Smooth muscle cell of the brain vasculature (primary cell): Measurements from ENCODE around the gene MED12L.
"Not testable (repeated sequence)": the region's sequence is repeated elsewhere in the genome, so short reads cannot be mapped to it uniquely, and the experiment has no call there.

ENCODE experiments used
- DNase-seq: peaks from one replicate; pipeline ENCODE4 v3.0.0-alpha.2; 2012; ENCODE audit warnings: low read depth, low spot score

The MED12L gene

GRCh38 chr3:151209654-151210053 is 124.2 kb downstream of the MED12L start:
- DNase-seq, result no peak

GRCh38 chr3:151210676-151211381 is 125.4 kb downstream of the MED12L start:
- DNase-seq, result no peak

- DNase-seq, result no peak
Observed at GRCh38 chr3:151213151-151213550, 127.7 kb downstream of the MED12L start.

- DNase-seq, result no peak
Observed at GRCh38 chr3:151213881-151214280, 128.4 kb downstream of the MED12L start.

GRCh38 chr3:151214459-151214858 is 129.0 kb downstream of the MED12L start:
- no peak for DNase-seq

- no peak for DNase-seq
Observed at GRCh38 chr3:151216641-151217607, 131.5 kb downstream of the MED12L start.

- DNase-seq, result no peak
Observed at GRCh38 chr3:151218136-151218535, 132.7 kb downstream of the MED12L start.

- no peak for DNase-seq
Observed at GRCh38 chr3:151219056-151219455, 133.6 kb downstream of the MED12L start.

- DNase-seq, result no peak
Observed at GRCh38 chr3:151224268-151224866, 138.9 kb downstream of the MED12L start.

- no peak for DNase-seq
Observed at GRCh38 chr3:151225040-151225975, 139.8 kb downstream of the MED12L start.

- no peak for DNase-seq
Observed at GRCh38 chr3:151226088-151226563, 140.7 kb downstream of the MED12L start.

GRCh38 chr3:151226825-151227224 is 141.4 kb downstream of the MED12L start:
- DNase-seq, result no peak

- no peak for DNase-seq
Observed at GRCh38 chr3:151227266-151227806, 141.9 kb downstream of the MED12L start.

- DNase-seq, result peak; percentile 83
Observed at GRCh38 chr3:151227807-151228665, 142.6 kb downstream of the MED12L start.

- DNase-seq, result peak; percentile 49
Observed at GRCh38 chr3:151228666-151229040, 143.2 kb downstream of the MED12L start.

GRCh38 chr3:151230646-151231045 is 145.2 kb downstream of the MED12L start:
- no peak for DNase-seq

GRCh38 chr3:151232403-151232802 is 146.9 kb downstream of the MED12L start:
- DNase-seq, result not testable (repeated sequence)

- no peak for DNase-seq
Observed at GRCh38 chr3:151232991-151233390, 147.5 kb downstream of the MED12L start.

GRCh38 chr3:151234825-151235224 is 149.4 kb downstream of the MED12L start:
- no peak for DNase-seq

- DNase-seq, result no peak
Observed at GRCh38 chr3:151236316-151236715, 150.9 kb downstream of the MED12L start.
